Sigmoid colon (tissue), 4 donors: ENCODE results near the gene LDLRAD4.

Experiments used
- POLR2A ChIP-seq, 2 donors: fragments of 450-650 bp; IDR thresholded peaks; one replicate each; pipeline ENCODE4 v1.6.1; 2016; ENCODE audit warnings: antibody characterized with exemption in 2 of 2, mild to moderate bottlenecking in 2 of 2, moderate library complexity in 2 of 2
- POLR2AphosphoS5 ChIP-seq, 4 donors: sonication (generic); formaldehyde crosslinking; IDR thresholded peaks; one replicate each; pipeline ENCODE4 v1.6.1; 2017; ENCODE audit warnings: antibody characterized with exemption in 4 of 4
- TF ChIP-seq, protein P1 (sequence below), 4 experiments: fragments of 450-650 bp in 3 of 4; fragments of 200-600 bp in 1 of 4; IDR thresholded peaks; one replicate each; pipeline ENCODE4 v1.5.1; 2016 to 2019; ENCODE audit warnings: antibody characterized with exemption in 4 of 4, mild to moderate bottlenecking in 3 of 4, moderate library complexity in 2 of 4

DNA sequence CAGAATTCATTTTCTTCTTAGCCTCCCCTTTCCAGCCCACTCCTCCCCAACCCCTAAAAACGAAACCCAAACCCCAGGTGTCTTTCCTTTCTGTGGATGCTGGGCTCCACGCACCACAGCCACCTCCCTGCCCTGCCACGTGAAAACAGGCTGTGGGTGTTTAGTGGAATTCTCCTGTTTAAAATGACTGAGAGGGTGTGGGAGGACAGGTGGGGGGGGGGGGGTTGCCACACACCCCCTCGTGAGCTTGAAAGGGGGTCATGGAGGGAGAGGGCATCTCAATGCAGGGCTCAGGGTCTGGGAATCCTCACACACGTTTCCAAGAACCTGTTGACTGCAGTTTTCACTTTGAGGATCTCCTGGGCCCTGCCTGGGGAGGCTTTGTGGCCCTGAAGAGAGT lies 397.5 kb downstream of the LDLRAD4 start:
- TF ChIP-seq, protein P1, sequence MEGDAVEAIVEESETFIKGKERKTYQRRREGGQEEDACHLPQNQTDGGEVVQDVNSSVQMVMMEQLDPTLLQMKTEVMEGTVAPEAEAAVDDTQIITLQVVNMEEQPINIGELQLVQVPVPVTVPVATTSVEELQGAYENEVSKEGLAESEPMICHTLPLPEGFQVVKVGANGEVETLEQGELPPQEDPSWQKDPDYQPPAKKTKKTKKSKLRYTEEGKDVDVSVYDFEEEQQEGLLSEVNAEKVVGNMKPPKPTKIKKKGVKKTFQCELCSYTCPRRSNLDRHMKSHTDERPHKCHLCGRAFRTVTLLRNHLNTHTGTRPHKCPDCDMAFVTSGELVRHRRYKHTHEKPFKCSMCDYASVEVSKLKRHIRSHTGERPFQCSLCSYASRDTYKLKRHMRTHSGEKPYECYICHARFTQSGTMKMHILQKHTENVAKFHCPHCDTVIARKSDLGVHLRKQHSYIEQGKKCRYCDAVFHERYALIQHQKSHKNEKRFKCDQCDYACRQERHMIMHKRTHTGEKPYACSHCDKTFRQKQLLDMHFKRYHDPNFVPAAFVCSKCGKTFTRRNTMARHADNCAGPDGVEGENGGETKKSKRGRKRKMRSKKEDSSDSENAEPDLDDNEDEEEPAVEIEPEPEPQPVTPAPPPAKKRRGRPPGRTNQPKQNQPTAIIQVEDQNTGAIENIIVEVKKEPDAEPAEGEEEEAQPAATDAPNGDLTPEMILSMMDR (IDR thresholded peaks at IDR 0.05), result no peak
- TF ChIP-seq POLR2A (IDR thresholded peaks at IDR 0.05), result no peak
- TF ChIP-seq POLR2AphosphoS5 (IDR thresholded peaks at IDR 0.05), result no peak
